GM21515 (cell line): ENCODE measurements around the gene PHOX2B.

Source experiments
- ATAC-seq: cut with Tn5 transposase; IDR thresholded peaks from one replicate; pipeline ENCODE4 v1.9.1; 2021; ENCODE audit not compliant: unreplicated experiment

The PHOX2B gene

GRCh38 chr4:41748571-41749475 is at the start of gene PHOX2B:
Gene PHOX2B, minus strand, starts transcription at chr4:41748725. Its CDS starts 115 bp downstream, at chr4:41748610.
- no peak for ATAC-seq

DNA sequence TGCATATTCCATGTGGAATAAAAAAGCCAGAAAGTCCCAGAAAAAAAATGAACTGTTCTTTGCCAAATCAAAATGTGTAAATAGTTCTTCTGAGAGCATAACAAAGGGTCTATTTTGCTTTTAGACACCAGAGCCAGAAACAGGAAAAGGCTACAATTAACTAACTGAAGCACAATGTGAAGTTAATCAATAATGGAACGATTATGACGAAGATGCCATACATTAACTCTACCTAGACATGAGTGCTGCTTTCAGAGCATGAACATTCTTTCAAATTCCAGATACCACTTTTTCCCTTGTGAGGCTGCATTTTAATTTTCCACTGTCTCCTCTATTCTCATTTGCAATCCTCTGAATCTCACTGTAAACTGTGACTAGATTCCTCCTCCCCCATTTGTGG is 48.7 kb upstream of the PHOX2B start:
- ATAC-seq, result no peak

DNA sequence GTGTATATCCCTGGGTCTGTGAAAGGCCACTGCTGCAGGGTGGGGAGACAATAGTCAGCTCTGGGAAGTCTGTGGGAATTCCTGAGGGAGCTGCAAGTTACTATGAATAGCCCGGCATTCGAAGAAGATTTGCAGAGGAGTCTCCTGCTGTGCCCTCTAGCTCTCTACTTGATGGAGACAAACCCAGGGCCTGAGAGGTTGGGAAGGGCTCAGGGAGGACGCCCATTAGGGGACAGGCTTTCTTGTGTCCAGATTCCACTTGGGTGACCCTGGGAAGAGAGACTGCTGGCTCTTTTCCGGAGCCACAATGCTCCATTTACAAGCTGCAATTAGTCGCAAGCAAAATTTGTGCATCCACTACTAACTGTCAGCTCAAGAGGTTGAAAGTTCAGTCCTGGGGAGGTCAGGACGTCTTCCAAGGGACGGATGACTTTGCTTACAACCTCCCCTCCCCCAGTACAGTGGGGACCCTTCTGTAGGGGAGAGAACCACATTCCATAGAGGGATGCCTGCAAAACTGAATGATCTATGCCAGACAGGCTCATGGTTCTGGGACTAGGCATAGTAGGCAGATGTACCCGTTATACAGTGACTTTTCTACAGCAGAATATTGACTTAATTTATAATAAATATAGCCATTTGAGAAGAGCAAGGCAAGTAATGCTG is 48.2 kb upstream of the PHOX2B start:
- ATAC-seq, result no peak

GRCh38 chr4:41795796-41796385 is 47.4 kb upstream of the PHOX2B start:
- no peak for ATAC-seq

DNA sequence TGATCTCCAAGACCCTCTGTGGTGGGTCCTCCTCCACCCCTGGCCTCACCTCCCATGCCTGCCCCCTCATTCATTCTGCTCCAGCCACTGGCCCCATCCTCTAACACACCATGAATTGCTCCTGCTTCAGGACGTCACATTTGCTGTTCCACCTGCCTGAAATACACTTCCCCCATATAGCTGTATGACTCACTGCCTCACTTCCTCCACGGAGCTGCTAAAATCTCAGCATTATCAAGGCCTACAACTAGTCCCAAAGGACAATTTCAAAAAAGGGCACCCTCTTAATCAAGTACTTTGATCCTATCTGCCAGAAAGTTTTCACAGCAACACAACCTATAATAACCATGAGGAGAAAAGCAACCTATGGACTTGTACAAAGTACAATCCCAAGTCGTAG is 43.6 kb upstream of the PHOX2B start:
- ATAC-seq, result no peak

GRCh38 chr4:41791557-41791956 is 43.0 kb upstream of the PHOX2B start:
- no peak for ATAC-seq

GRCh38 chr4:41787931-41788330 is 39.4 kb upstream of the PHOX2B start:
- ATAC-seq, result no peak

DNA sequence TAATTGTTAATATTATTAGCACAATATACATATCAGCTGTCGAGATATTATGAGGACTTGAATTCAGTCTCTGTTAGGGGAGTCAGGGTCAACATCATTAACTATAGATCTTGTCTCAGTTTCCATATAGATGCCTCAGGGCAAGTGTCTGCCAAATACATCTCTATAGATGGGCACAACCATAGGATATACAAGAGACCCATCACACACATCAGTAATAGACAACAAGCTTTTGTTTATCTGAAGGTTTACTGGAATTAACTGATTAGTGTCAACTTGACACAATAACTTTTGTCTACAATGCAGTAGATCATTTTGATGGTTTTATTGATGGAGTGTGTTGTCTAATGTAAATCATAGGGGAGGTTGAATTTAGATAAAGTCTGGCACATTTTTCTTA is 37.1 kb upstream of the PHOX2B start:
- ATAC-seq, result no peak

GRCh38 chr4:41784191-41784979 is 35.9 kb upstream of the PHOX2B start:
- ATAC-seq, result no peak

DNA sequence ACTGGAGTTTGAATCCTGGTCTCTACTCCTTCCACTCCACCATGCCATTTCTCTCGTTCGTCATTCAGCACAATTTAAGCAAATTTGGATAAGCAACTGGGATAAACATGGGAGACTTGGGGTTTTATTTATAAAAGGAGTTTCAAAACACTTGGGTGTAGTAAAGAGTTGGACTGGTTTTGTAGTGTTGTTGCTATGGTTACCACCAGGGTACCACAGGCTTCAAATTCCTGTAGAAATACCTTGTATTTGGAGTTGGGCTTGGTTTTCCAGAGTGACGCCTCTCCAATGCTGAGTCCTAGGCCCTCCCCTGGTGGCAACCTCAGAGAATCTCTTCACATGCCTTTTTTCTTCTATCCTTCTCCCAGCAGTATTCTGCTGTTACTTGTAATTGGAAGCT is 27.9 kb upstream of the PHOX2B start:
- no peak for ATAC-seq

- no peak for ATAC-seq
Observed at GRCh38 chr4:41763729-41764128, 15.2 kb upstream of the PHOX2B start.

DNA sequence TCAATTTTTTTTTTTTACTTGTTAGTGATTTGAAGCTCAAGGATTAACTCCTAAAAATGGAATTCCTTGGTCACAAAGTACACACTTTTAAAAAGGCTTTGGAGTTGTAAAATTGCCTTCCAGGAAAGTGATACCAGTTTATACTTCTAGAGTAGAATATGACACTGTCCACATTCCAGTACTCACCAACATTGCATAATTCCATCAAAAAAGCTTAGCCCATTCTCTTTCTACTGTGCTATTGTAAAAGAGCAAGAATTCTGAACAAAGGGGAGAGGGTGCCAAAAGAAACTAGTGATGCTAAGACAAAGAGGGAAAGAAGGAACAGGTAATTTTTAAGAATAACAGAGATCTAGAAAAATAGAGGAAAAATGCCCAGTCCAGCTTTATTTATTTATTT is 10.4 kb upstream of the PHOX2B start:
- ATAC-seq, result no peak

- ATAC-seq, result no peak
Observed at GRCh38 chr4:41757521-41758156, 9.1 kb upstream of the PHOX2B start.

GRCh38 chr4:41753942-41754341 is 5.4 kb upstream of the PHOX2B start:
- no peak for ATAC-seq

GRCh38 chr4:41752081-41752836 is 3.7 kb upstream of the PHOX2B start:
- no peak for ATAC-seq

DNA sequence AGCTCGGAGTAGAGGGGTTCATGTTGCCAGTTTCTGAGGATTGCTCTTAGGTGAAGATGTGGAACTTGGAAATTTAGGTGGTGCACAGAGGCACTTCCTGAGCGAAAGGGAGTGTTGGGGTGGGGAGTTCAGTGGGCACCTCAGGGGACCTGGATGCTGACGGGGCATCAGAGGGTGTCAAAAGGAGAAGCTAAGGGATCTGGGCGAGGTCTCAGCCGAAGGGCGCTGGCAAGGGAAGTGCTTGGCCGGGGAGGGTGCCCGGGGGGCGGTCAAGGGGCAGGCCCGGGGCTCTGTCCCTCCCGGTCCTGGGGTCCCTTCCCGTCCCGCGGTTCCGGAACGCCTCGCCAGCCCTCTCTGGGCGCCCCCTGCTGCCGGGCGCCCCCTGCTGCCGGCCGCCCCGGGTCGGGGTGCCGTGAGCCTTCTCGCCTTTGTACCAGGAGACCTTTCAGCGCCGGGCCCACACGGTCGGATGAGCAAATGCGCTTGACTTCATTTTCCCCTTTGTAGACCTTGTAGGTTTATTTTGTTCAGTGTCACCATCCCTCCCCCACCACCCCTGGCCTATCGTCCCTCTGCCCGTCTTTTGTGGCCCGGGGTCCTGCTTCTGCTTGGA is 3.0 kb upstream of the PHOX2B start:
- ATAC-seq, result no peak

- ATAC-seq, result no peak
Observed at GRCh38 chr4:41750626-41751448, 2.3 kb upstream of the PHOX2B start.

- no peak for ATAC-seq
Observed at GRCh38 chr4:41750121-41750625, 1.6 kb upstream of the PHOX2B start.
